Activated CD4-positive, alpha-beta T cell treated with anti-CD3 and anti-CD28 coated beads, Interleukin-2, amount 10 ng/mL, durations not matched to agents 24 days and 14 days (primary cell): ENCODE measurements around the gene TOP3B. TPM values are rescaled to one million over a fixed set of nuclear protein-coding genes. Genes with fewer than 3 reads are reported as not detected.

Experiments used
- DNase-seq: peaks from one replicate; pipeline ENCODE4 v3.0.0; 2022
- H3K27ac Mint-ChIP-seq: one replicate; pipeline ENCODE4 v1.8.0; 2022; ENCODE audit warnings: mild to moderate bottlenecking, mixed read lengths
- H3K27me3 Mint-ChIP-seq: one replicate; pipeline ENCODE4 v1.8.0; 2022; ENCODE audit warnings: mixed read lengths
- H3K36me3 Mint-ChIP-seq: one replicate; pipeline ENCODE4 v1.8.0; 2022; ENCODE audit warnings: low read depth, mild to moderate bottlenecking, mixed read lengths
- H3K4me1 Mint-ChIP-seq: one replicate; pipeline ENCODE4 v1.8.0; 2021; ENCODE audit warnings: mixed read lengths
- H3K4me3 Mint-ChIP-seq: one replicate; pipeline ENCODE4 v1.8.0; 2022; ENCODE audit warnings: mild to moderate bottlenecking, moderate library complexity, mixed read lengths
- H3K9me3 Mint-ChIP-seq: one replicate; pipeline ENCODE4 v1.8.0; 2021; ENCODE audit warnings: mixed read lengths
- intact Hi-C: fragments of 100-400 bp; cut with micrococcal nuclease; formaldehyde crosslinking; loops from one replicate; pipeline ENCODE4 v1.15.1; 2023
- total RNA-seq: library from RNA; stranded (reverse); gene quantifications from 2 replicates; pipeline ENCODE4 v1.2.3, GENCODE V29; 2022

Gene TOP3B
- total RNA-seq, 1 donor from 2014 or later: 48.6 TPM

- no peaks in the 10 kb centered on the region for H3K27me3 Mint-ChIP-seq
- no peak for DNase-seq
- peaks cover 9% of the 10 kb centered on the region for H3K36me3 Mint-ChIP-seq
- no peak overlapping the region for H3K4me3 Mint-ChIP-seq
- no peaks in the 10 kb centered on the region for H3K4me1 Mint-ChIP-seq
- no peaks in the 10 kb centered on the region for H3K9me3 Mint-ChIP-seq
- intact Hi-C loops: no loop called here
- no peak overlapping the region for H3K27ac Mint-ChIP-seq
These were observed 24.0 kb downstream of the TOP3B start for GRCh38 chr22:21958360-21959273.

GRCh38 chr22:21952586-21953571, 29.7 kb downstream of the TOP3B start, which contains the start of gene PPM1F:
Gene PPM1F, minus strand, starts transcription at chr22:21952848. Its CDS starts 6,800 bp downstream, at chr22:21946048.
- Mint-ChIP-seq H3K27me3 (no peaks in the 10 kb centered on the region), H3K27ac (peak within 1 kb of the TSS; percentile 73), H3K9me3 (no peaks in the 10 kb centered on the region), H3K4me1 (peaks cover 12% of the 10 kb centered on the region), H3K36me3 (peaks cover 2% of the 10 kb centered on the region), H3K4me3 (peak within 1 kb of the TSS; percentile 92)
- intact Hi-C loops: loop anchor here (1.0 kb wide), 3 partner anchors 11 to 240 kb away; no protein-coding TSS in a partner anchor
- peak; percentile 97 for DNase-seq

- peak overlapping the region; percentile 92 for H3K4me3 Mint-ChIP-seq
- H3K4me1 Mint-ChIP-seq: peaks cover 16% of the 10 kb centered on the region
- peak overlapping the region; percentile 73 for H3K27ac Mint-ChIP-seq
- H3K27me3 Mint-ChIP-seq: no peaks in the 10 kb centered on the region
- H3K36me3 Mint-ChIP-seq: peaks cover 2% of the 10 kb centered on the region
- H3K9me3 Mint-ChIP-seq: no peaks in the 10 kb centered on the region
- DNase-seq: peak; percentile 77
- intact Hi-C loops: loop anchor here (1.0 kb wide), 3 partner anchors 10 to 239 kb away; no protein-coding TSS in a partner anchor
These were observed 30.6 kb downstream of the TOP3B start for GRCh38 chr22:21951931-21952465.

- no peak for DNase-seq
- Mint-ChIP-seq H3K9me3 (no peaks in the 10 kb centered on the region), H3K4me3 (peak overlapping the region; percentile 53), H3K36me3 (peaks cover 2% of the 10 kb centered on the region), H3K4me1 (peaks cover 16% of the 10 kb centered on the region), H3K27me3 (no peaks in the 10 kb centered on the region), H3K27ac (no peak overlapping the region)
- intact Hi-C loops: no loop called here
These were observed 31.5 kb downstream of the TOP3B start for GRCh38 chr22:21951062-21951461.

- no peak overlapping the region for H3K27ac Mint-ChIP-seq
- no peaks in the 10 kb centered on the region for H3K9me3 Mint-ChIP-seq
- no peak for DNase-seq
- no peaks in the 10 kb centered on the region for H3K27me3 Mint-ChIP-seq
- H3K4me1 Mint-ChIP-seq: peaks cover 16% of the 10 kb centered on the region
- peaks cover 2% of the 10 kb centered on the region for H3K36me3 Mint-ChIP-seq
- H3K4me3 Mint-ChIP-seq: no peak overlapping the region
- intact Hi-C loops: no loop called here
These were observed 32.6 kb downstream of the TOP3B start for GRCh38 chr22:21949948-21950347.

GRCh38 chr22:21949569-21949918, 33.0 kb downstream of the TOP3B start:
- intact Hi-C loops: no loop called here
- H3K27me3 Mint-ChIP-seq: no peaks in the 10 kb centered on the region
- no peak overlapping the region for H3K27ac Mint-ChIP-seq
- no peaks in the 10 kb centered on the region for H3K9me3 Mint-ChIP-seq
- no peak for DNase-seq
- no peak overlapping the region for H3K4me3 Mint-ChIP-seq
- H3K4me1 Mint-ChIP-seq: peaks cover 16% of the 10 kb centered on the region
- peaks cover 2% of the 10 kb centered on the region for H3K36me3 Mint-ChIP-seq

- no peak for DNase-seq
- peaks cover 4% of the 10 kb centered on the region for H3K36me3 Mint-ChIP-seq
- no peak overlapping the region for H3K27ac Mint-ChIP-seq
- H3K27me3 Mint-ChIP-seq: no peaks in the 10 kb centered on the region
- peaks cover 16% of the 10 kb centered on the region for H3K4me1 Mint-ChIP-seq
- intact Hi-C loops: no loop called here
- H3K9me3 Mint-ChIP-seq: no peaks in the 10 kb centered on the region
- no peak overlapping the region for H3K4me3 Mint-ChIP-seq
These were observed 33.6 kb downstream of the TOP3B start for GRCh38 chr22:21948824-21949568.

- Mint-ChIP-seq H3K27me3 (no peaks in the 10 kb centered on the region), H3K36me3 (peaks cover 4% of the 10 kb centered on the region), H3K9me3 (no peaks in the 10 kb centered on the region), H3K4me3 (no peak overlapping the region), H3K4me1 (peaks cover 18% of the 10 kb centered on the region), H3K27ac (no peak overlapping the region)
- DNase-seq: no peak
- intact Hi-C loops: no loop called here
These were observed 34.2 kb downstream of the TOP3B start for GRCh38 chr22:21948390-21948789.

- H3K27ac Mint-ChIP-seq: no peak overlapping the region
- peaks cover 18% of the 10 kb centered on the region for H3K4me1 Mint-ChIP-seq
- no peak overlapping the region for H3K4me3 Mint-ChIP-seq
- no peaks in the 10 kb centered on the region for H3K9me3 Mint-ChIP-seq
- H3K36me3 Mint-ChIP-seq: peaks cover 4% of the 10 kb centered on the region
- DNase-seq: no peak
- H3K27me3 Mint-ChIP-seq: no peaks in the 10 kb centered on the region
- intact Hi-C loops: no loop called here
These were observed 35.3 kb downstream of the TOP3B start for GRCh38 chr22:21947040-21948014.

- peaks cover 4% of the 10 kb centered on the region for H3K36me3 Mint-ChIP-seq
These were observed 36.2 kb downstream of the TOP3B start for GRCh38 chr22:21946262-21946925.

GRCh38 chr22:21945453-21946261, 36.9 kb downstream of the TOP3B start:
- Mint-ChIP-seq H3K9me3 (no peaks in the 10 kb centered on the region), H3K36me3 (peaks cover 4% of the 10 kb centered on the region), H3K4me3 (no peak overlapping the region), H3K4me1 (peaks cover 23% of the 10 kb centered on the region), H3K27ac (no peak overlapping the region), H3K27me3 (no peaks in the 10 kb centered on the region)
- no peak for DNase-seq
- intact Hi-C loops: no loop called here

More at GRCh38 chr22:21946262-21946925, 36.2 kb downstream of the TOP3B start:
- no peak for DNase-seq
- intact Hi-C loops: no loop called here
- Mint-ChIP-seq H3K4me3 (no peak overlapping the region), H3K27ac (no peak overlapping the region), H3K4me1 (peaks cover 19% of the 10 kb centered on the region), H3K9me3 (no peaks in the 10 kb centered on the region), H3K27me3 (no peaks in the 10 kb centered on the region)
